Retina (tissue), 1 donor: ENCODE measurements around the gene PRSS1.
"Not testable (repeated sequence)": the region's sequence is repeated elsewhere in the genome, so short reads cannot be mapped to it uniquely, and the experiment has no call there.

Experiments used
- DNase-seq: peaks from one replicate; pipeline ENCODE4 v3.0.0-alpha.2; 2016

The PRSS1 gene

GRCh38 chr7:142749218-142749993, at the start of gene PRSS1:
PRSS1 (plus strand) TSS chr7:142749472; CDS start chr7:142749485, 13 bp downstream.
- no peak for DNase-seq

- DNase-seq = not testable (repeated sequence)
Measured at GRCh38 chr7:142700935-142701334, 48.3 kb upstream of the PRSS1 start.

- no peak for DNase-seq
Measured at GRCh38 chr7:142703655-142704305, 45.5 kb upstream of the PRSS1 start.

GRCh38 chr7:142708726-142709125, 40.5 kb upstream of the PRSS1 start:
- not testable (repeated sequence) for DNase-seq

- no peak for DNase-seq
Measured at GRCh38 chr7:142709921-142710320, 39.4 kb upstream of the PRSS1 start.

GRCh38 chr7:142711196-142711595, 38.1 kb upstream of the PRSS1 start:
- DNase-seq = no peak

GRCh38 chr7:142711746-142712616, 37.3 kb upstream of the PRSS1 start:
- no peak for DNase-seq

GRCh38 chr7:142712617-142712957, 36.7 kb upstream of the PRSS1 start:
- DNase-seq = no peak

- DNase-seq = no peak
Measured at GRCh38 chr7:142714375-142714774, 34.9 kb upstream of the PRSS1 start.

GRCh38 chr7:142716596-142716995, 32.7 kb upstream of the PRSS1 start:
- no peak for DNase-seq

- no peak for DNase-seq
Measured at GRCh38 chr7:142717453-142717852, 31.8 kb upstream of the PRSS1 start.

GRCh38 chr7:142718313-142718712, 31.0 kb upstream of the PRSS1 start:
- no peak for DNase-seq

- DNase-seq = no peak
Measured at GRCh38 chr7:142720172-142720773, 29.0 kb upstream of the PRSS1 start.

- DNase-seq = no peak
Measured at GRCh38 chr7:142720986-142721385, 28.3 kb upstream of the PRSS1 start.

- no peak for DNase-seq
Measured at GRCh38 chr7:142722248-142722794, 27.0 kb upstream of the PRSS1 start.

GRCh38 chr7:142733271-142733670, 16.0 kb upstream of the PRSS1 start:
- DNase-seq = no peak

- DNase-seq = no peak
Measured at GRCh38 chr7:142739923-142740492, 9.3 kb upstream of the PRSS1 start.

- no peak for DNase-seq
Measured at GRCh38 chr7:142740786-142741185, 8.5 kb upstream of the PRSS1 start.

GRCh38 chr7:142741932-142742331, 7.3 kb upstream of the PRSS1 start:
- not testable (repeated sequence) for DNase-seq

- DNase-seq = no peak
Measured at GRCh38 chr7:142745091-142745635, 4.1 kb upstream of the PRSS1 start.

- DNase-seq = no peak
Measured at GRCh38 chr7:142745745-142746144, 3.5 kb upstream of the PRSS1 start.

GRCh38 chr7:142746264-142746663, 3.0 kb upstream of the PRSS1 start:
- no peak for DNase-seq
